GM21786 (cell line): ENCODE data around the gene ADAMTS9.

ENCODE experiments used
- ATAC-seq: cut with Tn5 transposase; IDR thresholded peaks from one replicate; pipeline ENCODE4 v1.9.1; 2021; ENCODE audit not compliant: unreplicated experiment

The ADAMTS9 gene

DNA sequence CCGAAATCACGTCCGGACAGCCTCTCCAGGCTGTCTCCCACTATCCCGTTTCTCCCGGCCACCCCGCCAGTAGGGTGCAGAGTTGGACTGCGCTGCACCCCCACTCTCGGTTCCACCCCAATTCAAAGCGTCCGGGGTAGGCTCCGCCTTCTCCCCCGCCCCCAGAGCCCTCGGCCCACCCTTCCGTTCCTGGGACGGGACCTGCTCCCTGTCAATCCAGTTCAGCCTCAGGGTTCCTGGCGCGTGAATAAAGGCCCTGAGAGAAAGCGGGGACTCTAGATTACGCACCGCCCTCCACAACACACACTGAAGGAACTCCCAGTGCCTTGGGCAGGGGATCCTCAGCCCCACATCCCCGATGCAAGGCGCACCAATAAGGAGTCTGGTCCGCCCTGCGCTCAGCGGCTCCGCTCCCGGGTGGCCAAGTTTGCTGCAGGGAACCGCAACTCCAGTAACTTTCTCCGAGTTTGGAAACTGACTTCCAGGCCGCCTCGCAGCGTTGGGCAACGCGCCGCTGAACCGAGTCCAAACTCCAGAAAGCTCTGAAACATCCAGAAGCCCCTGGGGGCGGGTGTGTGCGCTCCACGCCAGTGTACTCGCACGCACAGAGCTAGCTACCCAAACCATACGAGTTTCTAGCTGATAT is 1.9 kb downstream of the ADAMTS9 start:
- ATAC-seq: no peak

DNA sequence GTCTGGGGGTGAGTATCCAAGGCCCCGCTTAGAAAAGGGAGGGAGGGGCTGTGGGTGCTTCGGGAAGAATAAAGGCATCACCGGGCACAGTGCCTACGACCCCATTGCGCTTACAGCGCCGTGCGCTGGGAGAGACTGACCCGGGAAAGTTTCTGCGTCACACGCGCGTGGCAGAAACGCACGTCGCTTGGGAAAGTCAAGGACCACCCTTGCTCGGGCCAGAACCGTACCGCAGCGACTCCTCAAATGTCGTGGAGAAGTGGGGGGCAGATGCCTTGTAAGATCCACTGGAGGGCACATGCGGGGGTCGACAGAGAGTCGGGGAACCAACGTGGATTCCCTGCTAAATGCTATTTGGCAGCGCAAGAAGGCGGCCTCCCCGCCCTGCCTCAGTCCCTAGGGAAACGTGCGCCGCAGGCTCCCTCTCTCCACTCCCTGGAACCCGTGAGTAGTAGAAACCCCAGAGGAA is 2.4 kb downstream of the ADAMTS9 start:
- ATAC-seq: no peak

DNA sequence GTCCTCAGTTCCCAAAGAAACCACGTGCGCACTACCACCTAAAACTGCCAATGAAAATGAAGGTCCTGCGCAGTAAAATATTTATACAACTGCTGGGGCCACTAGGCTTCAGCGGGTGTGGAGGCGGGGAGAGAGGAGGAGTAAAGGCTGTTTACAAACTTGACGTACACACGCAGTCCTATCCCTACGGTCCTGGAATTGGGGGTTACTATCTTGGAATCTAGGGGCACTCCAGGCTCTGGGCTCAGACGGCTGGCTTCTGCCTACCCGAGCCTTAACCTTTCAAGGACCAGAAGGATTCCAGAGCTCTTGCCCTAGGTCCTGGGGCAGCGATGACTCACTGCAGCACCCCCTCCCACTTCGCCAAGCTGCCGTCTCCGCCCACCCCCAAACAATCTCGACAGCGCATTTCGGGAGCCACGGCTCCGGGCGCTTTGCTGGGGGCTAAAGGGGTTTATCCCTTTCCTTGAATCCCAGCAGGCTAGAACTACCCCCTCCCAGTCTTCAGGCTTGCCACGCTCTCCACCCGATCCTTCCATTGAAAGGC is 3.0 kb downstream of the ADAMTS9 start:
- no peak for ATAC-seq

DNA sequence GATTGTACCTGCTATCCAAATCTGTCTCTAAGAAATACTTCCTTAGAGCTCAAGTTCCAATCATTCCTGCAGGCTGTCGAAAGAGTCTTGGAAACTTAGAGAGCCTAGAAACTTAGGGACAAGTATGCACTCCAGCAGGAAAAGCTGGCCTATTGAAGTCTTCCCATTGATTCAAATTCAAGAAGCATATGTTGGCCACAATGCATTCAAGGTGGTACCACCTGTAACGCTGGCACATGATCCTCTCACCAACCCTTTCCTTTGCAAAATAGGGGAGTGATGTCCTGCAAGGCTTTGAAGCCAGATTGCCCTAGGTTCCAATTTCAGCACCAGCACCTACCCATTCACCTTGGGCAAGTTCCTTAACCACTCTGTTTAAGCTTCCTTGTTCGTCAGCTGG is 6.0 kb downstream of the ADAMTS9 start:
- ATAC-seq: no peak

DNA sequence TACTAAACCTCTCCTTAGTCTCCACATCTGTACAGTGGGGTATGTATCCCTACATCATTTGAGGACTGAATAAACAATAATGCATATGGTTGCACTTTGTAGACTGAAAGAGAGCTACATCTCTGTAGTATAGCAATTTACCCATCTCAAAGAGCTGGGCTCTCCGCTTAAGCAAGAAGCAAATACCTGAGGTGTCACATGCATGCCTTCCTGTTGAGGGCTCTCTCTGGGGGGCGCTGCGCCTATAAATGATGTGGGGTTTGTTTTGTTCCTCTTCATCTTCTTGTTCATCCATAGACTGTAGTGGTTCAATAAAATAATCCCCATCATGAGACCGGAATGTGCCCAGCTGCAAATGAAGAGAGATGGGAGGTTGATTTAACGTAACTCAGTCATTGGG is 6.8 kb downstream of the ADAMTS9 start:
- no peak for ATAC-seq

DNA sequence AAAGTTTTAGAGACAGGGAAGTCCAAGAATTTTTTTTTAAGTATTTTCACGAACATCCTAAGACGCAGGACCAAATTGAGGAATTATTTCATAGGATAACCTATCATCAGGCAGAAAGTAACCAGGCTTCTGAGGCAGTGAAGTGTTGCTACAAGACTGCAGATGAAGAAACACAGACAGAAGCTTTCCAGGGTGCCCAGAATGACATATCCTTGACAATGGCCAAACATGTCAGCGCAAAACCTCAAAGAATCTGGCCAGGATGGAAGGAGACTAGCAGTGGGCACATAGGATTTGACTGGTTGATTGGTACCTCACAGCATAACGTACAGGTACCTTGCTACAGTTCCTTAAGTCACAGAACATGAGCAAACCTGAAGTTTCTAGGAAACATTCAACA is 7.5 kb downstream of the ADAMTS9 start:
- no peak for ATAC-seq

DNA sequence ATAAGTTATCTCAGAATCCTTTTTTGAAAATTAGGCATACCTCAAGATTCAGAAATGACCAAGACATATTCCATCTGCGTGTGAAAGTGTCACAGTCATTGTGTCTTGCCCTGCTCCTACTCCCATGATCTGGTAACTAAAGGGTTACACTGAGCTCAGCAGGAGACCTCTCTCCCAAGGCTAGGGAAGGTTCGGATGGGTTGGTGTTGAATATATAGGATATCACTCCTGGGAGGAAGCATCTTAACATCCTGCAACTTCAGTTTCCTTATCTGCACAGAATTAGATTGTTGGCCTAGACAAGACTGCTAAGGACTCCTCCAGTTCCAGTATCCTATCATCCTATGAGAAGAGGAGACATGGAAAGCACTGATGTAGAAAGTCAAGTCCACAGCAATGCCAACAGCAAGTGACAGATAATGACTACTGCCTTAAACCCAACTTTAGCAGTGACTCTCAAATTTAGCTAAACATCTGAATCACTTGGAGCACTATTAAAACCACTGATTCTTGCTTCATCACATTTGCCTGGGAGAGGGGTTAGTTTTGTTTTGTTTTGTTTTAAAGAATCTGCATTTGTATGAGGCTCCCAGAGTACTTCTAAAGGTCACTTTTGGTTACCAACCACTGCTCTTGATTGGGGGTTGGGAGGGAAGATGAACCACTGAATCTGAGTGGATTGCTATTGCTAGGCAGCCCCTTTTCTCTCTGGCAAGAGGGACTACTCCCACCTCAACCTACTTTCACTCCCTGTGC is 9.7 kb downstream of the ADAMTS9 start:
- ATAC-seq: no peak

DNA sequence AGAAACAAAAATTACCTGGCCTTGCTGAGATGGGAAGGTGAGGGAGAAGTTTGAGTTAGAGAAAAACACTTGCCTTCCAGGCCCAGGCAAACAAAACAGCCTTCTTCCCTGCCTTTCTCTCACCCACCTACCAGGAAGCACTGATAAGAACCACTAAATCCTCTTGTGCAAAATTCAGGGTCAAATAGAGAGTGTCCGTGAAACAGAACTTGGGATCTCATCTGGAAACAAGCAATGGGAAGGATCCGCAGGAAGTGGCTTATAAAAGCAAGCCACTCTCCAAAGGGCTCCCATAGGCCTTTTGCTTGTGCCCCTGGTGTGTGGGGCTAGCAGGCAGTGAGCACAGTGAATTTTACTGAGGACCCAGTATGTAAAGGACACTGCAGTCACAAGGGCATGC is 11.0 kb downstream of the ADAMTS9 start:
- no peak for ATAC-seq

DNA sequence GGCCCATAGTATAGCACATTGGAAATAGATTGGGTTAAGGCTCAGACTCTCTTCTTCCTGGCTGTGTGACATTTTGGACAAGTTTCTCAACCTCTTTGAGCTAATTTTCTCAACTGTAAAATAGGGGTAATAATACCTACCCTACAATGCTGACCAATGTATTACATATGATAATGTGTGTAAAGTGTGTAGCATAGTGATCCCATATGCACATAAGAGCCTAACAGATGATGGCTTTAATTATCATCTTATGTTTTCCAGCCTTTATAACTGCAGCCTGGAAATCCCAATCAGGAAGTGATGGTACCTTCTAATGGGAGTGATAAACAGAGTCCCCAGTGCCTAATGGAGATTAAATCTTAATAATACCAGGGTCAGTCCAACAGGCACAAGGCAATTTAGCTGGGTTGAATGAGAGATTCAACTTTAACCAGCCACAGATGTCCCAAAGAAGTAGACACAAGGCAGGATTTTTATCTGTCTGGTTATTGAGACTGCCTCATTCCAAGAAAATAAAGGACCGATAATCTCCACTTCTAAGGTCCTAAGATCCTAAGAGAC is 12.0 kb downstream of the ADAMTS9 start:
- no peak for ATAC-seq

DNA sequence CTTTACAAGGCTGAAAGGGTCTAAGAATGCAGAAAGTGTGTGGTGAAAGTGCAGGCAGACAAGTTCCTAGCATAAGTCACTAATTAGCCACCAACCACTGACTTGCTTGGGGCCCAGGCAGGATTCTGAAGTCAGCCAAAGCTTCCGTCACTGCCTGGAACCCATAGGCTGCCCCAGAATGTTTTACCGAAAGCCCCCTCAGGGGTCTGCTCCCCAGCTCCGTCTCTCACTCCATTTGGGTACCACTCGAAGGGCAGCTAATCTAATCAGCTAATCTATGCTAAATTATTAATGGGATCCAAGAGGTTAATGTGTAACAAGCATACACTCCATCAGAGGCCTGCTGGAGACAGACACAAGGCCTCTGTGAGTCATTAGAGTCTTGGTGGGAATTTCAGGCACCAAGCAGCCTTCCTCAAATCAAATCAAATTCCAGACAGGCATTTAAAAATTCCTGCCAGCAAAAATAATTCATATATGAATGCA is 13.2 kb downstream of the ADAMTS9 start:
- ATAC-seq: no peak

DNA sequence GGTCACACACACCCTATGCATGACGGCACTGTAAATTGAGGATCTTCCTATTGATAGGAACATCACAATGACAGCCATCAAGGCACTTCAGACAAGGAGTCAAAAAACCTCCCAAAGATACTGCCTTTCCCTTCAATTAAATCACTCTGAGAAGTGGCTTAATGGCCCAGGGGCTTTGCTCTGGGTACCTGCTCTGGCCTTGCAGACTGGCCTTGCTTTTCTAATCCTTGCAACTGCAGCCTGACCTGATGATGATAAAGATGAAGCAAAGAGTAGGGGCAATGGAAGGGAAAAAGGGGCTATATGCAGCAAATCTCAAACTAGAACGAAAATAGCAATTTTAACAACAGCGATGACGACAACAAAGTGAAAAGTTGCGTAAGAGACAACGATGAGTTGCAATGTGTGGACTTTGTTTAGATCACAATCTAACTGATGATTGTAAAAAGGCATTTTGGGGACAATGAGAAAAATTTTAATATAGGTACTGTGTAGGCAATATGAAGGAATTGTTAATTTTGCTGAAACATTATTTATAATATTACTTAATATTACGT is 14.6 kb downstream of the ADAMTS9 start:
- ATAC-seq: no peak

DNA sequence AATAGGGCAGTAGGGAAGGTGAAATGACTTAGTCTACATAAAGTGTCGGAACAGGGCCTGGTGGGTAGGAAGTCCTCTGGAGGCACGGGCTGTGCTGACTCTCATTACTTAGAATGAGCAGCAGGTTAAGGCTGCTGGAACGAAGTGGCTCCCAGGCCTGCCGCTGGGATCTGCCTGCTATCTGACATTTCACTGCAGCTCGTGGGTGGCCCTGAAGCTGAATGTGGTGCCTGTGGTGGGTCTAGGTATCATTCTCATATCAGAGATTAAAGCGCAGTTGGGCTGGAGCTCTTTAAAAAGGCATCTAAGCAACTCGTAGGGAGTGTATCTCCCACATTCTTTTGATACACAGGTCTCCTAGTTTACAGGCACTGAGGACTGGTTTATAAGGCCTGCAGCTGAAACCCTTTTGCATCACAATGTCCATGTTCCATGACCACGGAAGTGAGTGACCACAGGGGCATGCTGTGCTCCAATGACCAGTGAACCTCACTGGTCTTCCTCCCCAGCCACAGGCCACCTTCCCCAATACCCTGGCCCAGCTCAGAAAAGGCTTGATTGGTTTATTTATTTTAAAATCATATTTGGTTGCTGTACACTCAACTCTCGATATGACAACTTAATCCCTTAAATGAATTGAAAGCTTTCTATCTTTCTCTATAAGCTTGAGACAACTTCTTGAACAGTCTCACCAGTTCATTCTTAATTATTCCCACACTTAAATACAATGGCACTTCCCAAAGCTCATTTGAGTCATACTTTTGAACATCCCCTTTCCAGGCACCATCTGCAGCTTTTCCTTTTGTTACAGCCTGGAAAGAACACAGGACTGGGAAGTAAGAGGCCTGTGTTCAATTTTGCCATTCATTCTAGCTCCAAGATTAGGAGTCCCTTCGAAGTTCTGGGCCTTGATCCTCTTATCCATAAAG is 19.0 kb downstream of the ADAMTS9 start:
- no peak for ATAC-seq

DNA sequence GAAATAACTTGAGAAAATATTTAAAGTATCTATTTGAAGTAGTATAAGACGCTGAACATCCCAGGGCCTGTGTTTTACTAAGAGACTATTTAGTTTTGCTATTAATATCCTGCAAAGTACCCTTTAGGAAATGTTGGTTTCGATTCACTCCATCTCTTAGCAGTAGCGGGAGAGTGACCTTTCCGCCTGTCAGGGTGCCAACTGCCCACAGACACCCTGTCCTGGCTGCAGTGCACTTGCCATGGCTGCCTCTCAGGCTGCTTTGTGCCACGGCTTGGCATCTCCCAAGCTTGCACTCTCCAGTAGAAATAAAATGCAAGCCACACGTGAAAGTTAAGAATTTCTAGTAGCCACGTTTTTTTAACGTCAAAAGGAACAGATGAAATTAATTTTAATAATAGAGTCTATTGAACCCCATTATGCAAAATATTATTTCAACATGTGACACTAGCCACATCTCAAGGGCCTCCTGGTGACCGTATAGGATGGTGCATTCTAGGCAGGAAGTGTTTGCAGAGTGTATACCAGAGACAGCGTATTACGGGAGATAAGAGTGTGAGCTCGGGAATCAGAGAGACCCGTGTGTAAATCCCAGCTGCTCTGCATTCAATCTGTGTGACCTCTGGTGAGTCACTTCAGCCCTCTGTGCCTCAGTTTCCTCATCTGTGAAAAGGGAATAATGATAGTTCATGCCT is 19.8 kb downstream of the ADAMTS9 start:
- ATAC-seq: no peak

DNA sequence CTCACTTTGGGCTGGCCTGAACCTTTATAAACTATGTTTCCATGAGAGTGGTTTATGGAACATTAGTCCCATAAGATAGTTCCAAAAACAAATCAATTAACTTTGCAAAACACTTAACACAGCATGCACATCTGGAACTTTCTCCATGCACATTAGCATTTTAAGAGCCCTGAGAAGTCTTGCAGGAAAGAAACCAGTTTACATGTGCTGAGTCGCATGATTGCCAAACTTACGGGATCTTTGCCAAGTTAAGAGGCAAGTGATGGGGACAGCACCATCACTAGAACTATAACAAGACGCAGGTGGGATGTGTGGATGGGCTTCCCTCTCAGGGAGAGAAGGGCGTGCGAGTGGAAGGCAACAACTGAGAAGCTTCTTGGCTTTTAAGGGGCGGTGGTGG is 20.7 kb downstream of the ADAMTS9 start:
- ATAC-seq: no peak

DNA sequence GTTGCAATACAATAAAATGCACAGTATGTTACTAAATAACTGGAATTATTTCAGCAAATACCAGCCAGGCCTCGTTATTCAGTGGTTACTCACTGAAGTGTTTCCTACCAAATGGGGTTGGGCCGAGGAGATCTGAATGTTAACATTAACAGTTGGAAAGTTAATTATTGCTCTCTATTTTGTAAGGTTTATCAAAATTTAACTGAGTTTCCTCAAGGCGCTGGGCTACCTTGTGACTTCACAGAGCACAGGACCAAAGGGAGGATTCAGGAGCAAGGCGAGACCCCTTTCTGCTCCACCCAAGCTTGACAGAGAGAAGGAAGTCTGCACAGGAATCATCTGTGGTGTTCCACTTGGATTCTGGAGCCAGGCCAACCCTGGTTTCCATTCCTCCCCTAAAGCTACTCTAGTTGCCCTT is 21.6 kb downstream of the ADAMTS9 start:
- ATAC-seq: no peak

DNA sequence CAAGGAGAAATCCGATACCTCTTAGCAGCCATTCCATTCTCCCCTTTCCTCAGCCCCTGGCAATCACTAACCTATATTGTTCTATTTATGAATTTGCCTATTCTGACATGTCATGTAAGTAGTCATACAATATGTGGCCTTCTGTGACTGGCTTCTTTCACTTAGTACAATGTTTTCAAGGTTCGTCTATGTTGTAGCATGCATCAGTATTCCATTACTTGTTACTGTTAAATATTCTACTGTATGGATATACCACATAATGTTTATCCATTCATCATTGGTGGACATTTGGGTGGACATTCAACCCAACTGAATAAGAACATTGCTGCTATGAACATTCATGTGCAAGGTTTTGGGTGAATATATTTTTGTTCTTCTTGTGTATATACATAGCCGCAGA is 23.4 kb downstream of the ADAMTS9 start:
- no peak for ATAC-seq

DNA sequence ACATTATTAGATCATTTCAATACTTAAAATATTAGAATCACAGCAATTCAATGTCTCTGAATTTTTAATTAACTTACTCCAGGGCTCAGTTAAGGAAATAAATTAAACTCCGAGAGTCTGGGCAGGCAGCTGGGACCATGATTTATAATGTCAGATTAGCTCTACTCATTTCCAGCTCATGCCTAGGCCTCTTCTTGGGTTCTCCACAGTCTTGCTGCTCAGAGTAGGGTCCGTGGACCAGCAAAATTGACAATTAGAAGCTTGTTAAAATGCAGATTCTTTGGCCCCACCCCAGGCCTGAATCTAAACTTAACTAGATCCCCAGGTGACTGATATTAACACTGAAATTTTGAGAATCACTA is 28.2 kb downstream of the ADAMTS9 start:
- ATAC-seq: no peak

DNA sequence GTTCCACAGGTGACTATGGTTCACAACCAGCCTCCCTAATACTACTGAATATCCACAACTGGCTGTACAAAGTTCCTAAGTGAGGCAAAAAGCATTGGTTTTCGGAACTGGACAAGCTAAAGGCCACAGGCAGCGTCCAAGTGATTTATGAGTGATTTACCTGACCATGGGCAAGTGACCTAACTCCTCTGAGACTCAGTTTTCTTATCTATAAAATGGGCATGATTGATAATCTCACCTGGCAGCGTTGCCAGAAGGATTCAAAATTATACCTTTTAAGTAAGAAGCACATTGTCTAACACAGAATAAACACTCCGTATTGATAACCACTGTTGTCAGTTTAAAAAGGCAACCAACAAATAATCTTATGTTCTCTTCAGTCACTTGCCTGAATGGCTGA is 29.8 kb downstream of the ADAMTS9 start:
- no peak for ATAC-seq

DNA sequence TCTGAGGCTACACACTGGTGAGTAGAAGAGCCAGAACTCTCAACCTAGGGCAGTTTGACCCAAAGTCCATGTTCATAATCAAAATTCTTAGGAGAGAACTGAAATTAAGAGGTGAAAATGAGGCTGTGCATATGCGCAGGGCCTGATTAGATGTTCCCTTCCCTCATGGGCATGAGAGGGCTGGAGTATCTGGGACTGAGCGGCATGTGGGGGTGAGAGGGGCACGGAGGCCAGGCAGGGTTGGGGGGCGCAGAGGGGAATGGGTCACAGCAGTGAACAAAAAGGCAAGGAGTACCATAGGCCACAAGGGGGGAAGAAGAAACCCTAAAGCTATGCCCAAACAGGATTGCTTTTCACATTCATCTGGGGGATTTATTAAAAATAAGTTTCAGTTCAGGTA is 31.3 kb downstream of the ADAMTS9 start:
- no peak for ATAC-seq

DNA sequence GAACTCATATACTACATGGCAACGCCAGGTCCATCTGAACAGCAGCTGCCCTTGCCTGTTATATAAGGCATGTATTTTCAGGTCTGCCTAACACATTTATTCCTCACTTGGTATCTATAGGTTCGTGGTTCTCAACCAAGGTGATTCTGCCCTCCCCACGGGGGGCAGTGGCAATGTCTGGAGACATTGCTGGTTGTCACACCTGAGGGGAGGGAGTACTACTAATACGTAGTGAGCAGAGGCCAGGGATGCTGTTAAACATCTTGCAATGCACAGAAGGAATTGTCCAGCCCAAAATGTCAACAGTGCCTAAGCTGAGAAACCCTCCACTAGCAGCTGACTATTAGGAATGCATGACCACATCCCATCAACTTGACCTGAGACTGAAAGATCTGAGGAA is 32.6 kb downstream of the ADAMTS9 start:
- ATAC-seq: no peak
